Lower leg skin (tissue), 4 donors: ENCODE measurements around the gene DMAC2L. TPM values are rescaled to one million over a fixed set of nuclear protein-coding genes. Genes with fewer than 3 reads are reported as not detected.

Experiments used
- DNase-seq, 2 donors: peaks; one replicate each; pipeline ENCODE4 v3.0.0-alpha.2; 2019; ENCODE audit warnings: low spot score in 2 of 2
- H3K4me3 ChIP-seq: fragments of 200-600 bp; sonication (generic); 2 replicates; pipeline ENCODE4 v1.5.1; 2017; ENCODE audit warnings: mild to moderate bottlenecking, low read depth; ENCODE audit not compliant: poor library complexity, severe bottlenecking
- CTCF ChIP-seq, 3 donors: fragments of 450-650 bp; IDR thresholded peaks; one replicate each; pipeline ENCODE4 v1.5.1; 2016; ENCODE audit warnings: antibody characterized with exemption in 3 of 3, mild to moderate bottlenecking in 3 of 3, moderate library complexity in 2 of 3
- POLR2A ChIP-seq, 2 donors: fragments of 450-650 bp; IDR thresholded peaks; one replicate each; pipeline ENCODE4 v1.6.1; 2016 to 2017; ENCODE audit warnings: antibody characterized with exemption in 2 of 2, mild to moderate bottlenecking in 1 of 2, moderate library complexity in 1 of 2
- WGBS, 2 donors: methylation state at CpG; one replicate each; pipeline ENCODE4 v1.1.5; 2018; 5-methylcytosine and 5-hydroxymethylcytosine counted together
- intact Hi-C: fragments of 100-400 bp; cut with DNase I; formaldehyde crosslinking; loops from one replicate; pipeline ENCODE4 v1.15.0; 2023; ENCODE audit warnings: low total_unique reads
- total RNA-seq, 4 donors: library from RNA; depleted of rRNA; stranded (reverse); fragments of >200 nt; gene quantifications; one replicate each; pipeline ENCODE4 v1.1.0, GENCODE V29; 2016

The DMAC2L gene
- total RNA-seq, 4 donors from 2014 or later = 8.9 to 24.6 (median 15.3) TPM

- TF ChIP-seq POLR2A (IDR thresholded peaks at IDR 0.05) (no peak), CTCF (IDR thresholded peaks at IDR 0.05) (no peak)
- no peak for DNase-seq
- intact Hi-C loops = no loop called here
- no peak overlapping the region for H3K4me3 ChIP-seq
Measured at GRCh38 chr14:50331596-50331995, 19.5 kb downstream of the DMAC2L start.

- TF ChIP-seq CTCF (IDR thresholded peaks at IDR 0.05) (no peak), POLR2A (IDR thresholded peaks at IDR 0.05) (no peak)
- intact Hi-C loops = no loop called here
- H3K4me3 ChIP-seq = no peak overlapping the region
- DNase-seq = no peak
- WGBS, 2 donors = 54 to 58% methylated on average over 3 of the region's 3 CpGs
Measured at GRCh38 chr14:50333014-50333509, 20.9 kb downstream of the DMAC2L start.

GRCh38 chr14:50334211-50334610 lies 22.1 kb downstream of the DMAC2L start:
- no peak for TF ChIP-seq CTCF (IDR thresholded peaks at IDR 0.05)
- TF ChIP-seq POLR2A (IDR thresholded peaks at IDR 0.05) = no peak
- DNase-seq = no peak
- H3K4me3 ChIP-seq = no peak overlapping the region
- 91 to 93% methylated on average over 8 of the region's 8 CpGs for WGBS, 2 donors
- intact Hi-C loops = no loop called here

DNA sequence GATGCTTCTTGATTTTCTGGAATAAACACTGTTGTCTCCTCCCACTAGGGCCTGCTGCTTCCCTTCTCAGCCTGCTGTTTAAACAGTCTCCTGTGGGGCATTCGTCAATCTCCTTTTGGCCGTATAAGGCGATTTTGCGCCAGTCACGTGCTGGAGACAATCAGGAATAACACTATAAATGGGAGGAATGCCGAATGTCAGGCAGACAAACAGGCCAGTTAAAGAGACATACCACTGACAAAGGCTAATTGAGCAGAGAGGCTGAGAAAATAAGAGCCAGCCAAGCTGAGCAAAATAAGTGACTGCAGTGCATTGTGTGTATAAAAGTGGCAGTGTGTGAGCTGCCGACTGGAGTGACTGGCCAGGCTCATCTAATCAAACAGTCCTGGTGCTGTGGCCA lies 23.3 kb downstream of the DMAC2L start:
- intact Hi-C loops = no loop called here
- no peak overlapping the region for H3K4me3 ChIP-seq
- TF ChIP-seq POLR2A (IDR thresholded peaks at IDR 0.05) (no peak), CTCF (IDR thresholded peaks at IDR 0.05) (no peak)
- peak; percentile 71 to 88 for DNase-seq
- WGBS, 2 donors = 11 to 18% methylated on average over 7 of the region's 7 CpGs

GRCh38 chr14:50335989-50336824 lies 24.1 kb downstream of the DMAC2L start:
- no peak overlapping the region for H3K4me3 ChIP-seq
- intact Hi-C loops = no loop called here
- TF ChIP-seq CTCF (IDR thresholded peaks at IDR 0.05) (no peak), POLR2A (IDR thresholded peaks at IDR 0.05) (no peak)

More at GRCh38 chr14:50335989-50336824, 24.1 kb downstream of the DMAC2L start:
- WGBS, 2 donors = 43 to 49% methylated on average over 7 of the region's 7 CpGs
- DNase-seq = no peak
